HEK293 (cell line): ENCODE data around the gene DPF3.

Source experiments
- CTCF ChIA-PET: fragments of 350-600 bp; formaldehyde crosslinking; extraction: SDS; loops from one replicate; lab custom pipeline; 2021; ENCODE audit warnings: antibody characterized with exemption; lab: Yijun Ruan, JAX
- POLR2A ChIA-PET: fragments of 300-600 bp; formaldehyde crosslinking; extraction: SDS; loops from one replicate; lab custom pipeline; 2020; ENCODE audit warnings: antibody characterized with exemption, inconsistent platforms; lab: Yijun Ruan, JAX
- H3K27ac ChIP-seq: fragments of 200-500 bp; sonication (Bioruptor generic); 2 replicates; pipeline ENCODE4 v1.5.1; 2014; ENCODE audit warnings: low read depth, low read length, control low read depth, inconsistent platforms; ENCODE audit errors: extremely low read depth
- H3K36me3 ChIP-seq, 2 experiments: fragments of 200-500 bp in 1 of 2; sonication (Bioruptor generic) in 1 of 2; 1 replicate in 1 of 2; 2 replicates in 1 of 2; pipeline ENCODE4 v1.5.1; 2014 to 2017; ENCODE audit warnings: inconsistent platforms in 2 of 2, low read length in 2 of 2; ENCODE audit not compliant: control insufficient read depth in 2 of 2, insufficient read depth in 1 of 2
- H3K4me1 ChIP-seq: fragments of 200-500 bp; sonication (Bioruptor generic); 2 replicates; pipeline ENCODE4 v1.5.1; 2014; ENCODE audit warnings: mild to moderate bottlenecking, low read length, inconsistent platforms; ENCODE audit not compliant: control insufficient read depth, insufficient read depth
- H3K4me3 ChIP-seq: 2 replicates; pipeline ENCODE4 v1.5.1; 2011; ENCODE audit warnings: low read depth, mild to moderate bottlenecking, control low read depth, low read length, moderate library complexity
- H3K9me3 ChIP-seq: fragments of 200-500 bp; sonication (Bioruptor generic); 2 replicates; pipeline ENCODE4 v1.5.1; 2014; ENCODE audit warnings: low read depth, low read length, inconsistent platforms; ENCODE audit not compliant: control insufficient read depth, insufficient read depth
- KLF1 ChIP-seq: fragments of 450-650 bp; formaldehyde crosslinking; IDR thresholded peaks from 2 replicates; pipeline ENCODE4 v1.5.1; 2016; ENCODE audit warnings: missing biosample characterization, missing genetic modification characterization
- KLF10 ChIP-seq: fragments of 450-650 bp; IDR thresholded peaks from 2 replicates; pipeline ENCODE4 v1.5.1; 2018; ENCODE audit warnings: missing biosample characterization, mild to moderate bottlenecking, missing genetic modification characterization
- KLF16 ChIP-seq: fragments of 450-650 bp; formaldehyde crosslinking; IDR thresholded peaks from 2 replicates; pipeline ENCODE4 v1.5.1; 2017; ENCODE audit warnings: missing biosample characterization, missing genetic modification characterization
- KLF7 ChIP-seq: fragments of 450-650 bp; formaldehyde crosslinking; IDR thresholded peaks from 2 replicates; pipeline ENCODE4 v1.5.1; 2016; ENCODE audit warnings: missing biosample characterization, missing genetic modification characterization, borderline replicate concordance
- ZBTB8A ChIP-seq: fragments of 450-650 bp; formaldehyde crosslinking; IDR thresholded peaks from 2 replicates; pipeline ENCODE4 v1.5.1; 2016; ENCODE audit warnings: missing biosample characterization, missing genetic modification characterization
- ZFP3 ChIP-seq: fragments of 450-650 bp; formaldehyde crosslinking; IDR thresholded peaks from 2 replicates; pipeline ENCODE4 v1.5.1; 2016; ENCODE audit warnings: low read depth, missing biosample characterization, missing genetic modification characterization
- ZNF112 ChIP-seq: fragments of 450-650 bp; formaldehyde crosslinking; IDR thresholded peaks from 2 replicates; pipeline ENCODE4 v1.5.0; 2017; ENCODE audit warnings: missing biosample characterization, missing genetic modification characterization
- ZNF121 ChIP-seq: fragments of 450-650 bp; formaldehyde crosslinking; IDR thresholded peaks from 2 replicates; pipeline ENCODE4 v1.5.1; 2016; ENCODE audit warnings: missing biosample characterization, missing genetic modification characterization
- ZNF175 ChIP-seq: fragments of 450-650 bp; formaldehyde crosslinking; IDR thresholded peaks from 2 replicates; pipeline ENCODE4 v1.5.1; 2016; ENCODE audit warnings: missing biosample characterization, missing genetic modification characterization
- ZNF184 ChIP-seq: fragments of 450-650 bp; IDR thresholded peaks from 2 replicates; pipeline ENCODE4 v1.5.1; 2018; ENCODE audit warnings: missing biosample characterization, mild to moderate bottlenecking, missing genetic modification characterization
- ZNF529 ChIP-seq: fragments of 450-650 bp; formaldehyde crosslinking; IDR thresholded peaks from 2 replicates; pipeline ENCODE4 v1.5.1; 2017; ENCODE audit warnings: missing genetic modification characterization, missing biosample characterization; ENCODE audit not compliant: insufficient replicate concordance
- ZNF670 ChIP-seq: fragments of 450-650 bp; formaldehyde crosslinking; IDR thresholded peaks from 2 replicates; pipeline ENCODE4 v1.5.1; 2016; ENCODE audit warnings: missing biosample characterization, missing genetic modification characterization, low read depth
- ZNF76 ChIP-seq: fragments of 450-650 bp; formaldehyde crosslinking; IDR thresholded peaks from 2 replicates; pipeline ENCODE4; 2016; ENCODE audit warnings: low read depth, missing biosample characterization, missing genetic modification characterization, borderline replicate concordance
- ZNF837 ChIP-seq: fragments of 450-650 bp; formaldehyde crosslinking; IDR thresholded peaks from 2 replicates; pipeline ENCODE4 v1.5.1; 2016; ENCODE audit warnings: missing biosample characterization, missing genetic modification characterization
- TF ChIP-seq, protein P1 (sequence below): sonication (generic); formaldehyde crosslinking; IDR thresholded peaks from 2 replicates; pipeline ENCODE4 v1.8.1; 2022; ENCODE audit warnings: mild to moderate bottlenecking, moderate library complexity, missing genetic modification reagents
- TF ChIP-seq, protein P2 (sequence below): fragments of 450-650 bp; formaldehyde crosslinking; IDR thresholded peaks from 2 replicates; pipeline ENCODE4 v1.5.1; 2016; ENCODE audit warnings: missing biosample characterization, missing genetic modification characterization
- TF ChIP-seq, protein P3 (sequence below): fragments of 450-650 bp; formaldehyde crosslinking; IDR thresholded peaks from 2 replicates; pipeline ENCODE4 v1.5.1; 2017; ENCODE audit warnings: missing biosample characterization, missing genetic modification characterization
- TF ChIP-seq, protein P4 (sequence below): fragments of 450-650 bp; formaldehyde crosslinking; IDR thresholded peaks from 2 replicates; pipeline ENCODE4 v1.5.1; 2016; ENCODE audit warnings: missing biosample characterization, missing genetic modification characterization

Gene DPF3

DNA sequence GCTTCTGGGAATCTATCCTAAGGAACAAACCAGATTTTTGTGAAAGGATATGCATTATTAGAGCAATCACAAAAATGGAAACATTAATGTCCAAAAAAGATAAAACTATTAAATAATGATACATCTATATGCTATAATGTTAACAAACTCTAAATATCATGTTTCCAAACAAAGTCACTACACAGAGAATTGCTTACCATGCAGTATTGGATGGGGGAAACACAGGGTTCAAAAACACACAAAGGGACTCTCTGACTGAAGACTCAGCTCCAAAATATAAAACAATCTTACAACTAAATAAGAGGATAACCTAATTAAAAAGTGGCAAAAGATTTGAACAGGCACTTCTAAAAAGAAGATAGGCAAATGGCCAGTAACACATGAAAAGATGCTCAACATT, 304.2 kb downstream of the DPF3 start (continued):
- TF ChIP-seq ZNF529 (tag by site-specific recombination), result no peak
- TF ChIP-seq ZBTB8A (tag by site-specific recombination), result no peak

DNA sequence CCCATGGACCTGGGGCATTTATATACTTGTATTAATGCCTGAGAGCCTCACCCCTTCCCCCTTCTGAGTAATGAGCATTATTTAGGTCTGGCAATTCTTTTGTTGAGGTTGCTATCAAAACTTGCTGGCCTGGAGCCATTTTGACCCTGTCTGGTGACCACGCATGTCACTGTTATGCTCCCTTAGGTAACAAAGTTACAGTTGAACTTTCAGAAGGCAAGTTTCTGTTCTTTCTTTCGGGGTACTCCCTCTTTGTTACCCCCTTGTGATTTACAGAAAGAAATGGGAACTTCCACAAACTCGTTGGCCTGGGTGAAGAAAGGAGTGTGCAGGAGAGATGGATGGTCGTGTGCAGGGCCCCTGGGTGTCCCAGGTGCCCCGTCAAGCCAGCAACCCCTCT, 305.4 kb downstream of the DPF3 start:
- H3K27ac ChIP-seq, result no peak overlapping the region
- CTCF ChIA-PET, result no interaction called here
- TF ChIP-seq ZNF121 (tag by site-specific recombination) (no peak), KLF1 (tag by site-specific recombination) (no peak), ZNF112 (tag by site-specific recombination) (no peak), ZFP3 (no peak), KLF7 (tag by site-specific recombination) (no peak), ZNF184 (no peak), ZNF837 (no peak)
- TF ChIP-seq, protein P1, sequence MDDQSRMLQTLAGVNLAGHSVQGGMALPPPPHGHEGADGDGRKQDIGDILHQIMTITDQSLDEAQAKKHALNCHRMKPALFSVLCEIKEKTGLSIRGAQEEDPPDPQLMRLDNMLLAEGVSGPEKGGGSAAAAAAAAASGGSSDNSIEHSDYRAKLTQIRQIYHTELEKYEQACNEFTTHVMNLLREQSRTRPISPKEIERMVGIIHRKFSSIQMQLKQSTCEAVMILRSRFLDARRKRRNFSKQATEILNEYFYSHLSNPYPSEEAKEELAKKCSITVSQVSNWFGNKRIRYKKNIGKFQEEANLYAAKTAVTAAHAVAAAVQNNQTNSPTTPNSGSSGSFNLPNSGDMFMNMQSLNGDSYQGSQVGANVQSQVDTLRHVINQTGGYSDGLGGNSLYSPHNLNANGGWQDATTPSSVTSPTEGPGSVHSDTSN (CRISPR knock-in tag), result no peak
- TF ChIP-seq, all 188 proteins: peak for 0
- no peaks in the 10 kb centered on the region for H3K9me3 ChIP-seq
- no peaks in the 10 kb centered on the region for H3K4me1 ChIP-seq
- no peak overlapping the region for H3K4me3 ChIP-seq
- no peaks in the 10 kb centered on the region for H3K36me3 ChIP-seq
- POLR2A ChIA-PET, result no interaction called here

DNA sequence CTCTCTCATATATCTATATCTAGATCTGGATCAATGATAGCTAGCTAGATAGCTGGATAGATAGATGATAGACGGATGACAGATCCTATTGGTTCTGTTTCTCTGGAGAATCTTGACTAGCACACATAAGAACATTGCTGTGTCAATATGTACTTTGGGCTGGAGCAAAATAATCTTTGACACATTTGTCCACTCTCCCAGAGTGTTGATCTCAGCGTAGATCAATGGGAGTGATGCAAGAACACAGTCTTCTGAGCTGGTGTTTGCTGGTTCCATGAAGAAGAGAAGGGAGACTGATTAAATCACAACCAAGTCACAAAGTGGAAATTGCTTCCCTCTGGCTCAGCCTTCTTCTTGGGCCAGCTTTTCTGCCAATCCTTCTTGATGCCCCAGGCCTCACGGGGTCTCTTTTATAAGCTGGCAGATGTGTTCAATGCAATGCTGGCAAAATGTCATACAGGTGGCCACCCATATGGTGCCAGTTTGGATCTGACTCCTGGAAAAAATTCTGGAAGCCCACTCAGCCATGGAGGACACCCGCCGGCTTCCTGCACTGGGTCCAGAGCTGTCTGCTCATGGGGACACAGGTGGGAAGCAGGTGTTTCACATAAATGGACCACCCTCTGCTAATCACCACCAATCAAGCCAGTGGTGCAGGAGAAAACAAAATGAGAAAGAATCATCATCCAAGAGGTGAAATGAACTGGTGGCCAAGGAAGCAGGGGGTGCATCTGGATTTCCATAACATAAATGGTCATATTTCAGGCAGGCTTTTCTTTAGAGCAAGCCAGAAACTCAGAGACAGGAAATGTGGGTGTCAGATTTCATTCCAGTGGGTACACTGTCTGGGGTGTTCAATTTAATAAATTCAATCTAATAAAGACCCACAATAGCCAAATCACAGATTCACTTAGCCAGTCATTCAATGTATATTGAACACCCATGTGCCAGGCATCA, 310.3 kb downstream of the DPF3 start:
- Histone ChIP-seq H3K9me3 (no peaks in the 10 kb centered on the region), H3K4me3 (no peak overlapping the region), H3K4me1 (no peaks in the 10 kb centered on the region), H3K36me3 (no peaks in the 10 kb centered on the region)
- ChIA-PET CTCF (interaction anchor here (0.5 to 0.7 kb wide), 2 partner anchors 29 to 43 kb away, joined by 4 to 7 read pairs; no protein-coding TSS in a partner anchor), POLR2A (no interaction called here)
- TF ChIP-seq ZNF175 (tag by site-specific recombination) (no peak), ZNF76 (tag by site-specific recombination) (no peak), KLF10 (tag by site-specific recombination) (no peak), KLF16 (tag by site-specific recombination) (no peak), ZNF112 (tag by site-specific recombination) (no peak), ZNF670 (no peak)
- TF ChIP-seq, protein P2, sequence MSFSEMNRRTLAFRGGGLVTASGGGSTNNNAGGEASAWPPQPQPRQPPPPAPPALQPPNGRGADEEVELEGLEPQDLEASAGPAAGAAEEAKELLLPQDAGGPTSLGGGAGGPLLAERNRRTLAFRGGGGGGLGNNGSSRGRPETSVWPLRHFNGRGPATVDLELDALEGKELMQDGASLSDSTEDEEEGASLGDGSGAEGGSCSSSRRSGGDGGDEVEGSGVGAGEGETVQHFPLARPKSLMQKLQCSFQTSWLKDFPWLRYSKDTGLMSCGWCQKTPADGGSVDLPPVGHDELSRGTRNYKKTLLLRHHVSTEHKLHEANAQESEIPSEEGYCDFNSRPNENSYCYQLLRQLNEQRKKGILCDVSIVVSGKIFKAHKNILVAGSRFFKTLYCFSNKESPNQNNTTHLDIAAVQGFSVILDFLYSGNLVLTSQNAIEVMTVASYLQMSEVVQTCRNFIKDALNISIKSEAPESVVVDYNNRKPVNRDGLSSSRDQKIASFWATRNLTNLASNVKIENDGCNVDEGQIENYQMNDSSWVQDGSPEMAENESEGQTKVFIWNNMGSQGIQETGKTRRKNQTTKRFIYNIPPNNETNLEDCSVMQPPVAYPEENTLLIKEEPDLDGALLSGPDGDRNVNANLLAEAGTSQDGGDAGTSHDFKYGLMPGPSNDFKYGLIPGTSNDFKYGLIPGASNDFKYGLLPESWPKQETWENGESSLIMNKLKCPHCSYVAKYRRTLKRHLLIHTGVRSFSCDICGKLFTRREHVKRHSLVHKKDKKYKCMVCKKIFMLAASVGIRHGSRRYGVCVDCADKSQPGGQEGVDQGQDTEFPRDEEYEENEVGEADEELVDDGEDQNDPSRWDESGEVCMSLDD (tag by site-specific recombination), result no peak
- TF ChIP-seq, protein P3, sequence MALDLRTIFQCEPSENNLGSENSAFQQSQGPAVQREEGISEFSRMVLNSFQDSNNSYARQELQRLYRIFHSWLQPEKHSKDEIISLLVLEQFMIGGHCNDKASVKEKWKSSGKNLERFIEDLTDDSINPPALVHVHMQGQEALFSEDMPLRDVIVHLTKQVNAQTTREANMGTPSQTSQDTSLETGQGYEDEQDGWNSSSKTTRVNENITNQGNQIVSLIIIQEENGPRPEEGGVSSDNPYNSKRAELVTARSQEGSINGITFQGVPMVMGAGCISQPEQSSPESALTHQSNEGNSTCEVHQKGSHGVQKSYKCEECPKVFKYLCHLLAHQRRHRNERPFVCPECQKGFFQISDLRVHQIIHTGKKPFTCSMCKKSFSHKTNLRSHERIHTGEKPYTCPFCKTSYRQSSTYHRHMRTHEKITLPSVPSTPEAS (tag by site-specific recombination), result no peak
- TF ChIP-seq, protein P4, sequence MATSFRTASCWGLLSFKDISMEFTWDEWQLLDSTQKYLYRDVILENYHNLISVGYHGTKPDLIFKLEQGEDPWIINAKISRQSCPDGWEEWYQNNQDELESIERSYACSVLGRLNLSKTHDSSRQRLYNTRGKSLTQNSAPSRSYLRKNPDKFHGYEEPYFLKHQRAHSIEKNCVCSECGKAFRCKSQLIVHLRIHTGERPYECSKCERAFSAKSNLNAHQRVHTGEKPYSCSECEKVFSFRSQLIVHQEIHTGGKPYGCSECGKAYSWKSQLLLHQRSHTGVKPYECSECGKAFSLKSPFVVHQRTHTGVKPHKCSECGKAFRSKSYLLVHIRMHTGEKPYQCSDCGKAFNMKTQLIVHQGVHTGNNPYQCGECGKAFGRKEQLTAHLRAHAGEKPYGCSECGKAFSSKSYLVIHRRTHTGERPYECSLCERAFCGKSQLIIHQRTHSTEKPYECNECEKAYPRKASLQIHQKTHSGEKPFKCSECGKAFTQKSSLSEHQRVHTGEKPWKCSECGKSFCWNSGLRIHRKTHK (tag by site-specific recombination), result no peak
- TF ChIP-seq, all 188 proteins: peak for 0
- no peak overlapping the region for H3K27ac ChIP-seq
